Fibroblast of skin of scalp (primary cell): ENCODE results near the gene RHEB.

Source experiments
- DNase-seq: peaks from one replicate; pipeline ENCODE4 v3.0.0-alpha.2; 2013

RHEB gene

DNA sequence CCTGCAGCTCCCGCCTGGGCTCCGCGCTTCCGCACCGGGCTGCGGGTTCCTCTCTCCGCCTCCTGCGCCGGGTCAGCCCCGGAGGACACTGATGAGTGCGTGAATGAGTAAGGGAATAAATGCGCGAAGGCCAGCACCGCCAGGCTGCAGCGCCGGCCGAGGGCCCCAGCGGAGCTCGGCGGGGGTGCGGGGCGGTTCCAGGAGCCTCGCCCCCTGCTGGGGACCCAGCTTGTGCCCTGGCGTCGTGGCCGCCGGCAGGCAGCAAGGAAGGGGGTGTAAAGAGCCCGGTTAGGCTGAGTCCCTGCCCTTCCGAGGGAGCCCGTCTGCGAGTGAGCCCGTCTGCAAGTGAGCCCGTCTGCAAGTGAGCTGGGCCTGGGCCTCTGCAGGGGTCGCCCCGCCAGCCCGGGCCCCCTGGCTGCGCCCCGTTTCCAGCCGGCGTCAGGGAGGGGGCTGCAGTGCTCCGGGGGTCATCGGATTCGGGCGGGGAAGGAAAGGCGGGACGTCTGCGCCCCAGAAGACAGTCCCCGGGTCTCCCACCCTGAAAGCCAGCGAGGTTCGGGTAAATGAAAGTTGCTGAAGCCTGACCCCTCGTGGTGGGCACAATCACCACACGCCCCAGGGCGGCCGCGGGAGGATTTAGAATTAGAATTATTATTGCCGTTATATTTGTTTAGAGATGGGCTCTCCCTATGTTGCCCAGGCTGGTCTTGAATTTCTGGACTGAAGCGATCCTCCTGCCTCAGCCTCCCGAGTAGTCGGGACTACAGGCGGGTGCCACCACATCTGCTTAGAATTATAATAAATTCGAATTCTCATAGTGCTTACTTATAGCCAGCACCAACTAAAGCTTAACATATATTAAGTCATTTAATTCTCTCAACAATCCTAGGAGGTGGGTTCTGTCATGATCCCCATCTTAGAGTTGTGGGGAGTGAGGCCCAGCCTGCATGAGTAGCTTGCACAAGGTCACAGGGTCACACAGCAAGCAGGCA lies 71.1 kb downstream of the RHEB start:
- peak; percentile 59 for DNase-seq

GRCh38 chr7:151447901-151448260 lies 71.8 kb downstream of the RHEB start:
- no peak for DNase-seq

DNA sequence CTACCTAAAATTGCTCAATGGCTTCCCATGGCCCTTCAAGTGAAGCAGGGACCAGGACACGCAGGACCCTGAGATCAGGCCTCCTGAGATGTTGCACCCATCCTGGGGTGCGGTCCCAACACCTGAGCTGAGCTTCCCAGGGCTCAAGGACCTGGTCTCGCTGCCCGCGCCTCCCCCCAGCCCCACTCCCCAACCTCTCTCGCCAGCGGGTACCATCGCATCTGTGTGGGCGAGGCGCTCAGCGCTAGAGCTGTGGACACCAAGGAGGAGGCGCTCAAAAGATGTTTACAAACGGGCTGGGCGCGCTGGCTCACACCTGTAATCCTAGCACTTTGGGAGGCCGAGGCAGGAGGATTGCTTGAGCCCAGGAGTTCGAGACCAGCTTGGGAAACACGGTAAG lies 72.4 kb downstream of the RHEB start:
- no peak for DNase-seq

DNA sequence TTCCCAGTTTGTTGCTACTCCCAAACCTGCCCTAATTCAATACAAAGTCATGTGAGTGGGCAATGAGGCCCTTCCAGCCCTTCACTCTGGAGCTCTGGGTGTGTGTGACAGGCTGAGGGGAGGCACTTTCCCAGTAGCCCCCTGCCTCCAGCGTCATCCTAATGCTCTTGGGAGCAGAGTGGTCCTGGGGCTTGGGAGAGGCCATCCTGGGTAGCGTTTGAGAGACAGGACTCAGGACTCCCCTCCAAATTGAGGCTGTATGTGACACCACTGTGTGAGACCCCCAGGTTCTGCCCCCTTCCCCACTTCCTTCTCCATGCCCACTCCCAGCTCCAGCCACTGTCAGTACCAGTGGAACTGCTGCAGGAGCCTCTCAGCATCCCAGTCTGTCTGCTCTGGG lies 73.3 kb downstream of the RHEB start:
- no peak for DNase-seq

GRCh38 chr7:151444632-151445031 lies 75.1 kb downstream of the RHEB start:
- DNase-seq: no peak

- DNase-seq: no peak
Observed at GRCh38 chr7:151442776-151443496, 76.8 kb downstream of the RHEB start.

GRCh38 chr7:151440799-151441445 lies 78.8 kb downstream of the RHEB start:
- DNase-seq: no peak

- DNase-seq: no peak
Observed at GRCh38 chr7:151439855-151440798, 79.6 kb downstream of the RHEB start, which contains the start of gene CRYGN. Gene CRYGN (minus strand): TSS chr7:151440141. CDS start chr7:151439917, 224 bp downstream.

- no peak for DNase-seq
Observed at GRCh38 chr7:151438864-151439601, 80.7 kb downstream of the RHEB start.

DNA sequence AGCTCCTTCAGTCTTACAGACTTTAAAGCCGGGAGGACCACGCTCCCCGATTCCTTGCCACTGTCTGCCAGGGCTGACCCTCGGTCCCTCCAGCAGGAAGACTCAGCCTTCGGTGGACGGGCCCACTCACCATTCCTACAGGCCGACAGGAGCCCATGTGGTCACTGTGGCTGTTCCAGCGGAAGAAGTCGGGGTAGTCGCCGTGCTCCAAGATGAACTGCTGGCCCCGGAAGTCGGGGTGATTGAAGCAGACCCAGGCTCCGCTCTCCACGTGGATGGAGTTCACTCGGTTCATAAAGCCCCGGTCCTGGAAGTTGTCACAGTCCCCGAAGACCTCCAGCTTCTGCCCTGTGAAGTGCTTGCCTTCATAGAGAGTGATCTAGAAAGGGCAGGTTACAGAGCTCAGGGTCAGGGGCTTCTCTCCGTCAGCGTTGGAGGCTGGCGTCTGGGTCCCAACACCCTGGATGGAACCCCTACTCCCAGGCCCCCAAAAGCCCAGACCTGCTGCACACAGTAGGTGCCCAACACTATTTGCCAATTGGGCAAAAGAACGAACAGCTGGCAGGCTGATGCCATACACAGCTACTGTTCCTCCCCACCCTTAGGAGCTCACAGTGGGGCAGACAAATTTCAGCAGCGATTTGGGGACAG lies 81.7 kb downstream of the RHEB start:
- DNase-seq: no peak

GRCh38 chr7:151437159-151437553 lies 82.5 kb downstream of the RHEB start:
- DNase-seq: no peak

- DNase-seq: peak; percentile 60
Observed at GRCh38 chr7:151436446-151437158, 83.1 kb downstream of the RHEB start.

- no peak for DNase-seq
Observed at GRCh38 chr7:151435971-151436370, 83.7 kb downstream of the RHEB start.

GRCh38 chr7:151435103-151435916 lies 84.4 kb downstream of the RHEB start:
- no peak for DNase-seq

DNA sequence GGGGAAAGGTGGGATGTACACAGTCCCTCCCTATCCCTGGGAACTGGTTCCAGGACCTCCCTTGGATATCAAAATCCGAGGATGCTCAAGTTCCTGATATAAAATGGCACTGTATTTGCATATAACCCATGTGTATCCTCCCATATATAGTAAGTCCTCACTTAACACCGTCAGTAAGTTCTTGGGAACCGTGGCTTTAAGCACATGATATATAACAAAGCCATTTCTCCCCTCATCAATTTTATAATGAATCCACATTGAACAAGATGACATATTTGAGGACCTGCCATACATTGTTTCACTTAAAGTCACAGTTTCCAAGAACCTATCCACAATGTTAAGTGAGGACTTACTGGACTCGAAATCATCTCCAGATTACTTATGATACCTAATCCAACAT lies 85.1 kb downstream of the RHEB start:
- no peak for DNase-seq

- no peak for DNase-seq
Observed at GRCh38 chr7:151433721-151434400, 85.8 kb downstream of the RHEB start.

GRCh38 chr7:151432658-151433521 lies 86.8 kb downstream of the RHEB start:
- no peak for DNase-seq
